Measurements from ENCODE around the gene KIF26B.

DNA sequence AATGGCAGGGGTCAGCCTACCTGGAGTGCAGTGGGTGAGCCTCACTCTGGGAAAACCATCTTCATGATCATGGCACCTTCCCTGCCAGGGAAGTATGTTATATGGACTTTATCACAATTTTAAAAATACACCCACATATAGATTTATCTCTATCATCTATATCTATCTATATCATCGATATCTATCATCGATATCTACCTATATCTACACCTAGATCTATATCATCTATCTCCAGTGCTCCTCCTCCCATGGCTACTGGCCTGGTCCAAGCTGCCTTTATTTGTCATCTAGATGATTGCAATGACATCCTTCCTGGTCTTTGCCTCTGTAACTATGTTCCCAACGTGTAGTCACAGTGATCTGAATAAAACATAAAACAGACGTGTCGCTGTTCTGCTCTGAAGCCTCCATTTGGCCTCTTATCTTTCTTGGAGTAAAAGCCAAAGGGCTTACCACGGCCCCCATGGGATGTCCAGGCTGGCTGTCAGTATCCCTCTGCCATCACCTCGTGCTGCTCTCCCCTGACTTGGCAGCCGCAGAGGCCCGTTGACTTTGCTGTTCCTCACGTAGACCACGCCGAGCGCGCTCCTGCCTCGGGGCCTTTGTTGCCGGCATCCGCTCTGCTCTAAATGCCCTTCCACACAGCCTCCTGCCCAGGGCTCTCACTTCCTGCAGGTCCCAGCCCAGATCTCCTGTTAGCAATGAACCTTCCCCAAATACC, 20.6 kb upstream of the KIF26B start:
- TF ChIP-seq, protein P1, sequence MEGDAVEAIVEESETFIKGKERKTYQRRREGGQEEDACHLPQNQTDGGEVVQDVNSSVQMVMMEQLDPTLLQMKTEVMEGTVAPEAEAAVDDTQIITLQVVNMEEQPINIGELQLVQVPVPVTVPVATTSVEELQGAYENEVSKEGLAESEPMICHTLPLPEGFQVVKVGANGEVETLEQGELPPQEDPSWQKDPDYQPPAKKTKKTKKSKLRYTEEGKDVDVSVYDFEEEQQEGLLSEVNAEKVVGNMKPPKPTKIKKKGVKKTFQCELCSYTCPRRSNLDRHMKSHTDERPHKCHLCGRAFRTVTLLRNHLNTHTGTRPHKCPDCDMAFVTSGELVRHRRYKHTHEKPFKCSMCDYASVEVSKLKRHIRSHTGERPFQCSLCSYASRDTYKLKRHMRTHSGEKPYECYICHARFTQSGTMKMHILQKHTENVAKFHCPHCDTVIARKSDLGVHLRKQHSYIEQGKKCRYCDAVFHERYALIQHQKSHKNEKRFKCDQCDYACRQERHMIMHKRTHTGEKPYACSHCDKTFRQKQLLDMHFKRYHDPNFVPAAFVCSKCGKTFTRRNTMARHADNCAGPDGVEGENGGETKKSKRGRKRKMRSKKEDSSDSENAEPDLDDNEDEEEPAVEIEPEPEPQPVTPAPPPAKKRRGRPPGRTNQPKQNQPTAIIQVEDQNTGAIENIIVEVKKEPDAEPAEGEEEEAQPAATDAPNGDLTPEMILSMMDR (IDR thresholded peaks at IDR 0.05; ENCODE audit: borderline replicate concordance, extremely low read depth, low read length, poor library complexity, severe bottlenecking) = no peak
- TF ChIP-seq EZH2 (IDR thresholded peaks at IDR 0.05; ENCODE audit: borderline replicate concordance, low read depth, low read length, severe bottlenecking) = no peak

Measured in DND-41 (cell line).